HFFc6 (cell line): ENCODE measurements around the gene LIX1L. TPM values are rescaled to one million over a fixed set of nuclear protein-coding genes. Genes with fewer than 3 reads are reported as not detected.
"Not testable (repeated sequence)": the region's sequence is repeated elsewhere in the genome, so short reads cannot be mapped to it uniquely, and the experiment has no call there.

Experiments used
- DNase-seq: peaks from one replicate; pipeline ENCODE4 v3.0.0-alpha.2; 2018
- H3K27ac Mint-ChIP-seq: 2 replicates; pipeline ENCODE4 v1.8.0; 2020; ENCODE audit warnings: mild to moderate bottlenecking, mixed read lengths
- H3K27me3 Mint-ChIP-seq: 2 replicates; pipeline ENCODE4 v1.8.0; 2021; ENCODE audit warnings: mild to moderate bottlenecking, moderate library complexity, mixed read lengths; ENCODE audit not compliant: insufficient read depth
- H3K36me3 Mint-ChIP-seq: 2 replicates; pipeline ENCODE4 v1.8.0; 2021; ENCODE audit warnings: low read depth, mixed read lengths
- H3K4me1 Mint-ChIP-seq: 2 replicates; pipeline ENCODE4 v1.8.0; 2020; ENCODE audit warnings: low read depth, mixed read lengths
- H3K4me3 Mint-ChIP-seq: 2 replicates; pipeline ENCODE4 v1.8.0; 2020; ENCODE audit warnings: mild to moderate bottlenecking, moderate library complexity, mixed read lengths
- H3K9me3 Mint-ChIP-seq: 2 replicates; pipeline ENCODE4 v1.8.0; 2020; ENCODE audit warnings: mild to moderate bottlenecking, mixed read lengths
- total RNA-seq, 6 experiments: library from RNA; stranded (reverse); fragmentation: NEBNext Ultra II Directional; extraction: Animal tissue kit (Norgen Biotek cat#: 25700); gene quantifications; 2 replicates in 1 of 6; 3 replicates in 5 of 6; pipeline ENCODE4 v1.2.3, GENCODE V29; 2021
- TF ChIP-seq, protein P1 (sequence below): fragments of 200-600 bp; sonication (generic); IDR thresholded peaks from 2 replicates; pipeline ENCODE4 v1.5.0; 2021; ENCODE audit warnings: antibody characterized with exemption, mild to moderate bottlenecking

LIX1L gene
- total RNA-seq, 6 experiments from 2014 or later, result 51.0 to 59.6 (median 56.1) TPM

DNA sequence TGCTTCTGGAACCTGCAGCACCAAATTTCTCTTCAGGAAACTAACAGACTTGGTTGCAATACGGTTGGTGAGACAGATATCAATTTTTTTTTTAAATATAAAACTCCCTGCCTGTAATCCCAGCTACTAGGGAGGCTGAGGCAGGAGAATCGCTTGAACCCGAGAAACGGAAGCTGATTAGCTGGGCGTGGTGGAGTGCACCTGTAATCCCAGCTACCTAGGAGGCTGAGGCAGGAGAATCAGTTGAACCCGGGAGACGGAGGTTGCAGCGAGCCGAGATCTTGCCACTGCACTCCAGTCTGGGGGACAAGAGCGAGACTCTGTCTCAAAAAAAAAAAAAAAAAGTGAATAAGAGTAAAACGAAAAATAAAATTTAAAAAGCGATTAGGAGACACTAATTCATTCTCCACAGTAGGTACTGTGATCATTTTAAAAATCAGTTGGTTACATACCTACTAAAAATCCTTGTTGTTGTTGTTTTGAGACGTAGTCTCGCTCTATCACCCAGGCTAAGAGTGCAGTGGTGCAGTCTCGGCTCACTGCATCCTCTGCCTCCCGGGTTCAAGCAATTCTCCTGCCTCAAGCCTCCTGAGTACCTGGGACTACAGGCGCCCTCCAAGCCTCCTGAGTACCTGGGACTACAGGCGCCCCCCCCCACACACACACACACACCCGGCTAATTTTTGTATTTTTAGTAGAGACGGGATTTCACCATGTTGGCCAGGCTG is 29.7 kb downstream of the LIX1L start:
- TF ChIP-seq, protein P1, sequence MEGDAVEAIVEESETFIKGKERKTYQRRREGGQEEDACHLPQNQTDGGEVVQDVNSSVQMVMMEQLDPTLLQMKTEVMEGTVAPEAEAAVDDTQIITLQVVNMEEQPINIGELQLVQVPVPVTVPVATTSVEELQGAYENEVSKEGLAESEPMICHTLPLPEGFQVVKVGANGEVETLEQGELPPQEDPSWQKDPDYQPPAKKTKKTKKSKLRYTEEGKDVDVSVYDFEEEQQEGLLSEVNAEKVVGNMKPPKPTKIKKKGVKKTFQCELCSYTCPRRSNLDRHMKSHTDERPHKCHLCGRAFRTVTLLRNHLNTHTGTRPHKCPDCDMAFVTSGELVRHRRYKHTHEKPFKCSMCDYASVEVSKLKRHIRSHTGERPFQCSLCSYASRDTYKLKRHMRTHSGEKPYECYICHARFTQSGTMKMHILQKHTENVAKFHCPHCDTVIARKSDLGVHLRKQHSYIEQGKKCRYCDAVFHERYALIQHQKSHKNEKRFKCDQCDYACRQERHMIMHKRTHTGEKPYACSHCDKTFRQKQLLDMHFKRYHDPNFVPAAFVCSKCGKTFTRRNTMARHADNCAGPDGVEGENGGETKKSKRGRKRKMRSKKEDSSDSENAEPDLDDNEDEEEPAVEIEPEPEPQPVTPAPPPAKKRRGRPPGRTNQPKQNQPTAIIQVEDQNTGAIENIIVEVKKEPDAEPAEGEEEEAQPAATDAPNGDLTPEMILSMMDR, result no peak
- Mint-ChIP-seq H3K27me3 (peaks cover 5% of the 10 kb centered on the region; the same call in 1 of the 2 replicates), H3K27ac (no peak overlapping the region; the same call in 1 of the 2 replicates), H3K36me3 (peaks cover 6% of the 10 kb centered on the region; the same call in 1 of the 2 replicates), H3K4me1 (peaks cover 6% of the 10 kb centered on the region), H3K4me3 (peak overlapping the region; percentile 51), H3K9me3 (no peaks in the 10 kb centered on the region)
- DNase-seq, result no peak

DNA sequence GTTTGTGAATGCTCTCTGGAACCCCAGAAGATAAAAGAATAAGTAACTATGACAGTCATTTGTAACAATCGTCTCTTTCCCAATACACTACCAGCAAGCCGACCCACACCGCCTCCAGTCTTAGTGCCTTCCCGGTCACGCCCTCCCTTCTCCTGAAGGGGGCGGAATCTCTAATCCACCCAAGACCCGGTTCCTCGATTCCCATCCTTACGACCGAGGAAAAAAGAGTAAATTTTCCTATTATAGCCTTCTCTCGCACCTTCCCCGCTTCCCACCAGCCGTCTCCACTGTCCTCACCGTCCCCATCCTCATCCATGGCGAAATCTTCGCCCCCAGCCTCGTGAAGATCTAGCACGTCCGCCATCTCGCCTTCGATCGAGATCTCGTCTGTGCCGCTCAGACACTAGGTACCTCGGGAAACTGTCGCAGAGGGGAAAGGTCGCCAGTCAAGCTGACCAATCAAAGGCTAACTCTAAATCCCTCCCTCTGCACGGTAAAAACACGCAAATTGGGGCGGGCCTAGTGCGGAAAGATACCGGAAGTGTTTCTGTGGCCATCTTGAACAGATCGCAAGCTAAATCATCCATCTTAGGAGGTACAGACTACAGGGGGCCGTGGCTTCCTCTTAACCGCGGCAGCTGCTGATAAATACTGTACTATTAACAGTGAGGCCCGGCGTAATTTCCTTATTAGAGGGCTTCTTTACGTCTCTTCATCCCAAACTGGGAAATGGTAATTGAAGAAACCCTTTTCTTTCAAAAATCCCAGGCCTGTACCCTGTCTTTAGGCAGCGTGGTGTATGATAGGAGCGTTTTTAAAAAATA is 30.5 kb downstream of the LIX1L start, which contains the start of gene RBM8A:
TSS of gene RBM8A (minus strand) at position 422 of the 824 bp plus-strand sequence. CDS start at position 364, 58 bp downstream.
- Mint-ChIP-seq H3K27me3 (peaks cover 5% of the 10 kb centered on the region; the same call in 1 of the 2 replicates), H3K9me3 (no peaks in the 10 kb centered on the region), H3K4me3 (peak within 1 kb of the TSS; percentile 51; the same call in 1 of the 2 replicates), H3K4me1 (peaks cover 6% of the 10 kb centered on the region), H3K27ac (no peak within 1 kb of the TSS; the same call in 1 of the 2 replicates), H3K36me3 (peaks cover 6% of the 10 kb centered on the region; the same call in 1 of the 2 replicates)
- TF ChIP-seq, protein P1, result peak; percentile 84
- peak; percentile 98 for DNase-seq

DNA sequence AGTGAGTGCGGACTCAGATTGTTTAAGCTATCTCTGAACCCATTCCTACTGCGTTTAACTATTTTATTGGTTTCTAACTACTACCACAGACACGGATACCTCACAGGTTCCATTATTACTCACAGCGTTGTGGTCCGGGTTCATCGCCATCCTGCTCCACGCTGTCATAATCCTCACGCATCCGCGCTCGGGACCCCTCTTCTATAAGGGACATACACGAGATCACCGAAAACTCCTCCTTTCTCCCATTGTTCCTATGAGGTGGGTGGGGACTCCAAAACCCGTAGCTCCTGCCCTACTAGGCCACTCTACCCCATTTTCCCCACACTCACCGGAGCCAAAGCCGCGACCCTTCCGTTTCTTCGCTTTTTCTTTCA is 31.1 kb downstream of the LIX1L start:
- H3K9me3 Mint-ChIP-seq, result no peaks in the 10 kb centered on the region
- no peak for DNase-seq
- H3K27ac Mint-ChIP-seq, result no peak overlapping the region
- TF ChIP-seq, protein P1, result no peak
- peaks cover 5% of the 10 kb centered on the region; the same call in 1 of the 2 replicates for H3K27me3 Mint-ChIP-seq
- H3K36me3 Mint-ChIP-seq, result peaks cover 6% of the 10 kb centered on the region; the same call in 1 of the 2 replicates
- no peak overlapping the region for H3K4me3 Mint-ChIP-seq
- peaks cover 6% of the 10 kb centered on the region for H3K4me1 Mint-ChIP-seq

DNA sequence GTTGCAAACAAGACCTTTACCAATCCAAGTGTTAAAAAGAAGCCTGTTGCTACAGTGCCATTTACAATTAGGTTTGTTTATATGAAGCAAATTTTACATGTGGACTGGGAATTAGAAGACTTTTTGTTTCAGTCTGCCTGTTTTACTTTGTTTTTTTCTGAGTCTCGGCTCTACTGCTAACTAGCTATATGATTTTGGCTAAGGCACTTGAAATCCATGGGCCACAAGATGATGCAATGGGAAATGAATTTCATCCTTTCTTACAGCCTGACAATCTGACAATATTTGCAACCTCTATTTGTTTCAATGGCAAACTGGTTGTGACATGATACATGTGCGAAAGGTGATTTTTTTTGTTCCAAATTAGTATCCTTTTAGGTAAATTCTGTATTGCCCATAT is 35.6 kb downstream of the LIX1L start:
- TF ChIP-seq, protein P1, result no peak
- Mint-ChIP-seq H3K9me3 (no peaks in the 10 kb centered on the region), H3K4me1 (peaks cover 22% of the 10 kb centered on the region), H3K36me3 (no peaks in the 10 kb centered on the region; the same call in 1 of the 2 replicates), H3K4me3 (no peak overlapping the region), H3K27ac (no peak overlapping the region), H3K27me3 (peaks cover 10% of the 10 kb centered on the region)
- DNase-seq, result no peak

DNA sequence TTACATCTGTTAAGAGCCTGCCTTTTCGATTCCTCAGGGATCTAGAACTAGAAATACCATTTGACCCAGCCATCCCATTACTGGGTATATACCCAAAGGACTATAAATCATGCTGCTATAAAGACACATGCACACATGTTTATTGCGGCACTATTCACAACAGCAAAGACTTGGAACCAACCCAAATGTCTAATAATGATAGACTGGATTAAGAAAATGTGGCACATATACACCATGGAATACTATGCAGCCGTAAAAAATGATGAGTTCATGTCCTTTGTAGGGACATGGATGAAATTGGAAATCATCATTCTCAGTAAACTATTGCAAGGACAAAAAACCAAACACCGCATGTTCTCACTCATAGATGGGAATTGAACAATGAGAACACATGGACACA is 37.5 kb downstream of the LIX1L start:
- Mint-ChIP-seq H3K4me3 (peak overlapping the region; percentile 97), H3K27ac (peak overlapping the region; percentile 95), H3K4me1 (peaks cover 35% of the 10 kb centered on the region), H3K36me3 (peaks cover 16% of the 10 kb centered on the region)
- not testable (repeated sequence) for DNase-seq, H3K27me3 Mint-ChIP-seq, H3K9me3 Mint-ChIP-seq
